AG09319 (cell line): ENCODE measurements around the gene SCN11A.

Experiments used
- DNase-seq: peaks from one replicate; pipeline ENCODE4 v3.0.0-alpha.2; 2010; ENCODE audit warnings: low read depth; ENCODE audit errors: extremely low read depth
- CTCF ChIP-seq: IDR thresholded peaks from 2 replicates; pipeline ENCODE4 v1.5.1; 2011; ENCODE audit warnings: low read depth, mild to moderate bottlenecking, inconsistent platforms, low read length, moderate library complexity

The SCN11A gene

GRCh38 chr3:39050029-39050428 lies 1.7 kb downstream of the SCN11A start:
- DNase-seq, result no peak

GRCh38 chr3:39038165-39038564 lies 13.6 kb downstream of the SCN11A start:
- no peak for DNase-seq

More at GRCh38 chr3:39050029-39050428, 1.7 kb downstream of the SCN11A start:
- no peak for TF ChIP-seq CTCF

GRCh38 chr3:39029556-39029955 lies 22.2 kb downstream of the SCN11A start:
- DNase-seq, result no peak
- TF ChIP-seq CTCF, result no peak

More at GRCh38 chr3:39038165-39038564, 13.6 kb downstream of the SCN11A start:
- no peak for TF ChIP-seq CTCF

- no peak for TF ChIP-seq CTCF
- DNase-seq, result no peak
Observed at GRCh38 chr3:39028546-39028945, 23.2 kb downstream of the SCN11A start.

GRCh38 chr3:39025222-39025970 lies 26.3 kb downstream of the SCN11A start:
- no peak for TF ChIP-seq CTCF
- peak; percentile 22 for DNase-seq

GRCh38 chr3:39024497-39024896 lies 27.2 kb downstream of the SCN11A start:
- DNase-seq, result no peak

GRCh38 chr3:39022286-39022630 lies 29.5 kb downstream of the SCN11A start:
- DNase-seq, result no peak

More at GRCh38 chr3:39024497-39024896, 27.2 kb downstream of the SCN11A start:
- no peak for TF ChIP-seq CTCF

More at GRCh38 chr3:39022286-39022630, 29.5 kb downstream of the SCN11A start:
- no peak for TF ChIP-seq CTCF
